WTC11 (cell line): ENCODE measurements around the gene SYN1. TPM values are rescaled to one million over a fixed set of nuclear protein-coding genes. Genes with fewer than 3 reads are reported as not detected.

Experiments
- ATAC-seq: fragments of 200-7000 bp; cut with Tn5 transposase; 2 replicates; pipeline ENCODE4 v1.10.0; 2021; ENCODE audit warnings: mild to moderate bottlenecking, moderate library complexity
- CTCF ChIA-PET: fragments of 300-600 bp; sonication (Branson Sonifier 250); formaldehyde crosslinking; loops from one replicate; lab custom pipeline; 2021; ENCODE audit warnings: antibody characterized with exemption; lab: Charles Lee
- POLR2A ChIA-PET: fragments of 350-600 bp; sonication (Branson Sonifier 250); formaldehyde crosslinking; loops from one replicate; lab custom pipeline; 2021; ENCODE audit warnings: antibody characterized with exemption; lab: Charles Lee
- DNase-seq: peaks from one replicate; pipeline ENCODE4 v3.0.0; 2021; ENCODE audit warnings: low spot score
- H3K27ac Mint-ChIP-seq: 2 replicates; pipeline ENCODE4 v1.8.0; 2021; ENCODE audit warnings: mixed read lengths
- H3K27me3 Mint-ChIP-seq: 2 replicates; pipeline ENCODE4 v1.8.0; 2021; ENCODE audit warnings: low read depth, mild to moderate bottlenecking, moderate library complexity, mixed read lengths
- H3K36me3 Mint-ChIP-seq: 2 replicates; pipeline ENCODE4 v1.8.0; 2021; ENCODE audit warnings: mixed read lengths
- H3K4me1 Mint-ChIP-seq: 2 replicates; pipeline ENCODE4 v1.8.0; 2022; ENCODE audit warnings: mixed read lengths
- H3K4me3 Mint-ChIP-seq: 2 replicates; pipeline ENCODE4 v1.8.0; 2021; ENCODE audit warnings: mild to moderate bottlenecking, moderate library complexity, mixed read lengths
- H3K9me3 Mint-ChIP-seq: 2 replicates; pipeline ENCODE4 v1.8.0; 2021; ENCODE audit warnings: mixed read lengths
- ARID4B ChIP-seq: sonication (generic); formaldehyde crosslinking; IDR thresholded peaks from 2 replicates; pipeline ENCODE4 v1.8.0; 2023; ENCODE audit warnings: missing genetic modification reagents, mild to moderate bottlenecking, borderline replicate concordance
- CTCF ChIP-seq: fragments of 200-600 bp; IDR thresholded peaks from 2 replicates; pipeline ENCODE4 v1.8.0; 2022; ENCODE audit warnings: antibody characterized with exemption
- FOXP4 ChIP-seq: sonication (generic); formaldehyde crosslinking; IDR thresholded peaks from 2 replicates; pipeline ENCODE4 v1.8.0; 2022; ENCODE audit warnings: mild to moderate bottlenecking, missing genetic modification reagents
- IRF1 ChIP-seq: sonication (generic); formaldehyde crosslinking; IDR thresholded peaks from 2 replicates; pipeline ENCODE4 v1.8.0; 2023; ENCODE audit warnings: missing genetic modification reagents
- IRF2 ChIP-seq: sonication (generic); formaldehyde crosslinking; IDR thresholded peaks from 2 replicates; pipeline ENCODE4 v1.8.0; 2022; ENCODE audit warnings: low read depth, missing genetic modification reagents, borderline replicate concordance
- JUN ChIP-seq: sonication (generic); formaldehyde crosslinking; IDR thresholded peaks from 2 replicates; pipeline ENCODE4 v1.8.0; 2023; ENCODE audit warnings: mild to moderate bottlenecking, missing genetic modification reagents
- NR1H2 ChIP-seq: sonication (generic); formaldehyde crosslinking; IDR thresholded peaks from 2 replicates; pipeline ENCODE4 v1.9.0; 2021; ENCODE audit warnings: mild to moderate bottlenecking, moderate library complexity, missing genetic modification reagents
- STAT6 ChIP-seq: sonication (generic); formaldehyde crosslinking; conservative IDR thresholded peaks from 2 replicates; pipeline ENCODE4 v1.8.1; 2023; ENCODE audit warnings: mild to moderate bottlenecking, low read depth, missing genetic modification reagents, moderate library complexity
- USF2 ChIP-seq: sonication (generic); formaldehyde crosslinking; IDR thresholded peaks from 2 replicates; pipeline ENCODE4 v1.8.1; 2023; ENCODE audit warnings: mild to moderate bottlenecking, missing genetic modification reagents, moderate library complexity
- ZBTB21 ChIP-seq: sonication (generic); formaldehyde crosslinking; IDR thresholded peaks from 2 replicates; pipeline ENCODE4 v1.8.1; 2023; ENCODE audit warnings: mild to moderate bottlenecking, missing genetic modification reagents, borderline replicate concordance
- ZBTB43 ChIP-seq: sonication (generic); formaldehyde crosslinking; IDR thresholded peaks from 2 replicates; pipeline ENCODE4 v1.8.1; 2023; ENCODE audit warnings: mild to moderate bottlenecking, missing genetic modification reagents
- ZMAT4 ChIP-seq: fragments of 250-450 bp; sonication (Bioruptor Pico); IDR thresholded peaks from 2 replicates; pipeline ENCODE4 v1.9.0; 2021; ENCODE audit warnings: mild to moderate bottlenecking
- ZNF138 ChIP-seq: sonication (generic); formaldehyde crosslinking; conservative IDR thresholded peaks from 2 replicates; pipeline ENCODE4 v1.8.1; 2022; ENCODE audit warnings: mild to moderate bottlenecking, moderate library complexity, missing genetic modification reagents
- ZNF263 ChIP-seq: sonication (generic); formaldehyde crosslinking; IDR thresholded peaks from 2 replicates; pipeline ENCODE4 v1.8.1; 2022; ENCODE audit warnings: low read depth, mild to moderate bottlenecking, moderate library complexity, missing genetic modification reagents
- ZNF281 ChIP-seq: sonication (generic); formaldehyde crosslinking; IDR thresholded peaks from 2 replicates; pipeline ENCODE4 v1.8.0; 2023; ENCODE audit warnings: mild to moderate bottlenecking, missing genetic modification reagents
- ZNF671 ChIP-seq: fragments of 250-450 bp; sonication (Bioruptor Pico); IDR thresholded peaks from 2 replicates; pipeline ENCODE4 v1.8.0; 2021; ENCODE audit warnings: mild to moderate bottlenecking
- total RNA-seq: library from RNA; stranded (reverse); gene quantifications from 3 replicates; pipeline ENCODE4 v1.2.3, GENCODE V29; 2021

The SYN1 gene
- total RNA-seq, 1 experiment from 2014 or later: 7.1 TPM

- no peaks in the 10 kb centered on the region for H3K9me3 Mint-ChIP-seq
- H3K36me3 Mint-ChIP-seq: no peaks in the 10 kb centered on the region
- no peak overlapping the region for H3K27ac Mint-ChIP-seq
- CTCF ChIA-PET: interaction anchor here (0.6 kb wide), 1 partner anchor 57 kb away, joined by 3 read pairs; no protein-coding TSS in a partner anchor
- POLR2A ChIA-PET: no interaction called here
- peaks cover 17% of the 10 kb centered on the region for H3K4me1 Mint-ChIP-seq
- DNase-seq: no peak
- no peak for TF ChIP-seq IRF2 (CRISPR knock-in tag)
- no peak for TF ChIP-seq ZMAT4 (CRISPR knock-in tag)
- no peak for TF ChIP-seq FOXP4 (CRISPR knock-in tag)
- no peak for TF ChIP-seq ZNF281 (CRISPR knock-in tag)
- TF ChIP-seq IRF1 (CRISPR knock-in tag): no peak
- no peak for TF ChIP-seq ZBTB43 (CRISPR knock-in tag)
- no peak for TF ChIP-seq USF2
- TF ChIP-seq ARID4B: no peak
- no peak for TF ChIP-seq ZNF671 (CRISPR knock-in tag)
- TF ChIP-seq ZBTB21 (CRISPR knock-in tag): no peak
- TF ChIP-seq STAT6 (CRISPR knock-in tag): no peak
- TF ChIP-seq ZNF138 (CRISPR knock-in tag): no peak
- no peak for TF ChIP-seq JUN (CRISPR knock-in tag)
- TF ChIP-seq ZNF263 (CRISPR knock-in tag): no peak
- TF ChIP-seq NR1H2 (CRISPR knock-in tag): no peak
- TF ChIP-seq CTCF: no peak
- TF ChIP-seq, all 79 proteins: peak for 0
- ATAC-seq: no peak
- Mint-ChIP-seq H3K27me3 (peaks cover 36% of the 10 kb centered on the region), H3K4me3 (peak overlapping the region; percentile 56)
Observed at GRCh38 chrX:47618923-47619485, 653 bp downstream of the SYN1 start.
